Spleen (tissue), 7 donors: ENCODE results near the gene PRKAG3.

ENCODE experiments used
- CTCF ChIP-seq, 11 experiments: fragments of 200-600 bp in 7 of 11; fragments of 450-650 bp in 4 of 11; sonication (generic) in 4 of 11; IDR thresholded peaks in 8 of 11; conservative IDR thresholded peaks in 3 of 11; 1 replicate in 7 of 11; 2 replicates in 4 of 11; pipeline versions ENCODE4 v1.4.0 to v1.8.0; 2016 to 2021; ENCODE audit warnings: antibody characterized with exemption in 11 of 11, inconsistent platforms in 4 of 11, mild to moderate bottlenecking in 1 of 11
- POLR2AphosphoS5 ChIP-seq, 3 donors: sonication (generic); formaldehyde crosslinking; IDR thresholded peaks; one replicate each; pipeline ENCODE4 v1.5.1; 2017; ENCODE audit warnings: antibody characterized with exemption in 3 of 3
- donor health status: DM: no; HTN: no; CAD: no; lungs with moderate emphysema.
- donor health status: DM: no; HTN: no; CAD: no.
- donor health status: DM: no; HTN: no; CAD: no.

GRCh38 chr2:218820746-218821369 lies 10.7 kb downstream of the PRKAG3 start:
- TF ChIP-seq POLR2AphosphoS5 (IDR thresholded peaks at IDR 0.05), result no peak
- TF ChIP-seq CTCF (IDR thresholded peaks at IDR 0.05 in 8 of 11, conservative IDR thresholded peaks at IDR 0.05 in 3 of 11), result no peak
